Ishikawa (cell line): ENCODE results near the gene DNAH9.

Experiments
- CEBPB ChIP-seq: IDR thresholded peaks from 2 replicates; pipeline ENCODE4 v1.6.1; 2012
- CREB1 ChIP-seq: IDR thresholded peaks from 2 replicates; pipeline ENCODE4 v1.6.1; 2012; ENCODE audit warnings: low read depth
- EGR1 ChIP-seq: IDR thresholded peaks from 2 replicates; pipeline ENCODE4 v1.6.1; 2012
- EP300 ChIP-seq: IDR thresholded peaks from 2 replicates; pipeline ENCODE4 v1.6.1; 2012; ENCODE audit warnings: borderline replicate concordance
- FOXM1 ChIP-seq: IDR thresholded peaks from 2 replicates; pipeline ENCODE4 v1.6.1; 2012; ENCODE audit warnings: low read depth, borderline replicate concordance
- NFIC ChIP-seq: IDR thresholded peaks from 2 replicates; pipeline ENCODE4 v1.6.1; 2012
- RAD21 ChIP-seq: IDR thresholded peaks from 2 replicates; pipeline ENCODE4 v1.6.1; 2012; ENCODE audit warnings: low read depth
- TAF1 ChIP-seq: IDR thresholded peaks from 2 replicates; pipeline ENCODE4 v1.6.1; 2012; ENCODE audit warnings: low read depth, mild to moderate bottlenecking
- TCF12 ChIP-seq: IDR thresholded peaks from 2 replicates; pipeline ENCODE4 v1.6.1; 2012; ENCODE audit warnings: low read depth
- TEAD4 ChIP-seq: IDR thresholded peaks from 2 replicates; pipeline ENCODE4 v1.6.1; 2012
- YY1 ChIP-seq: IDR thresholded peaks from 2 replicates; pipeline ENCODE4 v1.6.1; 2012; ENCODE audit warnings: low read depth
- ZBTB7A ChIP-seq: IDR thresholded peaks from 2 replicates; pipeline ENCODE4 v1.6.1; 2012; ENCODE audit warnings: low read depth
- TF ChIP-seq, protein P1 (sequence below): IDR thresholded peaks from 2 replicates; pipeline ENCODE4 v1.6.1; 2012; ENCODE audit warnings: low read depth, mild to moderate bottlenecking
- TF ChIP-seq, protein P2 (sequence below): IDR thresholded peaks from 2 replicates; pipeline ENCODE4 v1.6.1; 2012
- TF ChIP-seq, protein P3 (sequence below): IDR thresholded peaks from 2 replicates; pipeline ENCODE4 v1.6.1; 2012

DNAH9 gene

DNA sequence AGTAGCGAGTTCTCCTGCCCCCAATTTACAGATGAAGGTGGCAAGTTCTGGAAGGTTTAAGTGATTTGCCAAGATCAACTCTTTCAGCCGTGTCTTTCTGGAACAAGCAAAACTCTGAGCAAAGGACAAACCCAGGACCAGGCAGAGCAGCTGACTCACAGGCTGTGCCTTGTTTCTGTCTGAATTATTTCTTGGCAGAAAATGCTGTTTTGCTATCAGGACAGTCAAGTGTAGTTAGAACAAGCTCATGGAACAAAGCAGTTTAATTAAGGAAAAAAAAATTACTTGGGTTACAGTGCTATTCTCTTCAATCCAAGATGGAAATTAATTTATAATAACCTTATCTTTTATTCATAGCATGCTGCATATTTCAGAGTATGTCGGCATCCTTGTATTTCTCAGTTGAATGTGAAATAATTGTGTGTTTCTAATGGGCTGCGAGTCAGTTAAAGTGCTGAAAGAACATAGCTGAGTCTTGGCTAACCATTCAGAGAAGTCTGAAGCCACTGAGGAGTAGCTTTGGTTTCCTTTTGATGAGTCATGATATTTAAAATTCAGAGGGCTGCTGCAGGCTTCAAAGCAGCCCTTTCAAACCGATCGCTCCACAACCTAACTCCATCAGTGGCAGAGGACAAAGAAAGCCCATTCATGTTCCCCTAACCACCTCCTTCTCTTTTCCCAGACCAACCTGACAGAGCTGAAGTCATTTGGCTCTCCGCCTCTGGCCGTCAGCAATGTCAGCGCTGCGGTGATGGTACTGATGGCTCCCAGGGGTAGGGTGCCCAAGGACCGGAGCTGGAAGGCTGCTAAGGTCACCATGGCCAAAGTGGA lies 255.3 kb downstream of the DNAH9 start:
- TF ChIP-seq, protein P1, sequence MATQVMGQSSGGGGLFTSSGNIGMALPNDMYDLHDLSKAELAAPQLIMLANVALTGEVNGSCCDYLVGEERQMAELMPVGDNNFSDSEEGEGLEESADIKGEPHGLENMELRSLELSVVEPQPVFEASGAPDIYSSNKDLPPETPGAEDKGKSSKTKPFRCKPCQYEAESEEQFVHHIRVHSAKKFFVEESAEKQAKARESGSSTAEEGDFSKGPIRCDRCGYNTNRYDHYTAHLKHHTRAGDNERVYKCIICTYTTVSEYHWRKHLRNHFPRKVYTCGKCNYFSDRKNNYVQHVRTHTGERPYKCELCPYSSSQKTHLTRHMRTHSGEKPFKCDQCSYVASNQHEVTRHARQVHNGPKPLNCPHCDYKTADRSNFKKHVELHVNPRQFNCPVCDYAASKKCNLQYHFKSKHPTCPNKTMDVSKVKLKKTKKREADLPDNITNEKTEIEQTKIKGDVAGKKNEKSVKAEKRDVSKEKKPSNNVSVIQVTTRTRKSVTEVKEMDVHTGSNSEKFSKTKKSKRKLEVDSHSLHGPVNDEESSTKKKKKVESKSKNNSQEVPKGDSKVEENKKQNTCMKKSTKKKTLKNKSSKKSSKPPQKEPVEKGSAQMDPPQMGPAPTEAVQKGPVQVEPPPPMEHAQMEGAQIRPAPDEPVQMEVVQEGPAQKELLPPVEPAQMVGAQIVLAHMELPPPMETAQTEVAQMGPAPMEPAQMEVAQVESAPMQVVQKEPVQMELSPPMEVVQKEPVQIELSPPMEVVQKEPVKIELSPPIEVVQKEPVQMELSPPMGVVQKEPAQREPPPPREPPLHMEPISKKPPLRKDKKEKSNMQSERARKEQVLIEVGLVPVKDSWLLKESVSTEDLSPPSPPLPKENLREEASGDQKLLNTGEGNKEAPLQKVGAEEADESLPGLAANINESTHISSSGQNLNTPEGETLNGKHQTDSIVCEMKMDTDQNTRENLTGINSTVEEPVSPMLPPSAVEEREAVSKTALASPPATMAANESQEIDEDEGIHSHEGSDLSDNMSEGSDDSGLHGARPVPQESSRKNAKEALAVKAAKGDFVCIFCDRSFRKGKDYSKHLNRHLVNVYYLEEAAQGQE, result no peak
- TF ChIP-seq EP300 (no peak), NFIC (no peak), CREB1 (no peak), RAD21 (no peak), CEBPB (no peak), FOXM1 (no peak), EGR1 (no peak), YY1 (no peak), ZBTB7A (no peak)
- TF ChIP-seq, protein P2, sequence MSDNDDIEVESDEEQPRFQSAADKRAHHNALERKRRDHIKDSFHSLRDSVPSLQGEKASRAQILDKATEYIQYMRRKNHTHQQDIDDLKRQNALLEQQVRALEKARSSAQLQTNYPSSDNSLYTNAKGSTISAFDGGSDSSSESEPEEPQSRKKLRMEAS, result no peak
- TF ChIP-seq, protein P3, sequence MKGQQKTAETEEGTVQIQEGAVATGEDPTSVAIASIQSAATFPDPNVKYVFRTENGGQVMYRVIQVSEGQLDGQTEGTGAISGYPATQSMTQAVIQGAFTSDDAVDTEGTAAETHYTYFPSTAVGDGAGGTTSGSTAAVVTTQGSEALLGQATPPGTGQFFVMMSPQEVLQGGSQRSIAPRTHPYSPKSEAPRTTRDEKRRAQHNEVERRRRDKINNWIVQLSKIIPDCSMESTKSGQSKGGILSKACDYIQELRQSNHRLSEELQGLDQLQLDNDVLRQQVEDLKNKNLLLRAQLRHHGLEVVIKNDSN, result no peak

DNA sequence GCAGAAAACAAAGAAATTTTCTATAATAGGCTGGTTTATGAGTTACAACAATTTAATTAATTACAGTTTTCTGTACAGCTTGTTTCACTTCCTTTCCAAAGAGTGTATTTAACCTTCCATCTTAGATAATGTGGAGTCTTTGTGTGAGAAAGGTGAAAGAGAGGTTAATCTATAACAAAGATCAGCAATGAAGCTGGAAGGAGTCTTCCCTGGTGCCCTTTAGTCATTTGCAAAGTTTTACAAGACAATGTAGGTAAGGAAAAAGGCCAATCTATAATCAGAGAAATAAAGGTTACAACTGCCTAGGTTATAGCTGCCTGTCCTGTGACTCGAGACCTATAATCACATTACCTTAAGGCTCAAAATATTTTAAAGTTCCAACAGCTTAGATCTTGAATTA lies 257.0 kb downstream of the DNAH9 start:
- TF ChIP-seq RAD21, result no peak
- TF ChIP-seq FOXM1, result no peak
- no peak for TF ChIP-seq TAF1
- no peak for TF ChIP-seq CREB1
- TF ChIP-seq, protein P3, result no peak
- no peak for TF ChIP-seq EGR1
- no peak for TF ChIP-seq ZBTB7A
- no peak for TF ChIP-seq TEAD4
- no peak for TF ChIP-seq NFIC
- no peak for TF ChIP-seq TCF12
- TF ChIP-seq, protein P2, result no peak
- TF ChIP-seq, protein P1, result no peak
- TF ChIP-seq YY1, result no peak

DNA sequence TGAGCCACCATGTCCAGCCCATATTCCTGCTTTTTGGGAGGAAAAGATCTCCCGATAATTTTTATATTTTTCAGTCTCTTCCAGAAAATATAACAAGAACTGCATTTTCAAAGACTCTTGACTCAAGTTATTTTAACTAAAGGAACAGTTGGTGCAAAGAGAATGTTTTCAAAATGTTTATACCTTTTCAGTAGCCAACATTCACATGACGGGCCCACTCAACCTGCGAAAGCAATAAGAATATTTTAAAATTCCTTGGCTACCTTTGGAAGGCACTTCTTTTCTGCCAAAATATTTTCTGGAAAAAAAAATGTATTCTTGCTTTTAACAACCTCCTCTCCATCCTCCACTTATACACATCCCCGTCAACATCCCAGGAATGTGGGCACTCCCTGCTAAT lies 258.7 kb downstream of the DNAH9 start:
- TF ChIP-seq, protein P1, result no peak
- TF ChIP-seq FOXM1 (no peak), RAD21 (no peak), EGR1 (no peak), YY1 (no peak), EP300 (no peak), CREB1 (no peak)
- TF ChIP-seq, protein P3, result no peak
- TF ChIP-seq, protein P2, result no peak
